ENCODE measurements around the gene WSCD2.

GRCh38 chr12:108080363-108080762, 48.7 kb upstream of the WSCD2 start:
- TF ChIP-seq GABPA (IDR thresholded peaks at IDR 0.05; ENCODE audit: low read depth) (no peak), SPI1 (IDR thresholded peaks at IDR 0.05; ENCODE audit: borderline replicate concordance, low read depth) (no peak)
- TF ChIP-seq, protein P1, sequence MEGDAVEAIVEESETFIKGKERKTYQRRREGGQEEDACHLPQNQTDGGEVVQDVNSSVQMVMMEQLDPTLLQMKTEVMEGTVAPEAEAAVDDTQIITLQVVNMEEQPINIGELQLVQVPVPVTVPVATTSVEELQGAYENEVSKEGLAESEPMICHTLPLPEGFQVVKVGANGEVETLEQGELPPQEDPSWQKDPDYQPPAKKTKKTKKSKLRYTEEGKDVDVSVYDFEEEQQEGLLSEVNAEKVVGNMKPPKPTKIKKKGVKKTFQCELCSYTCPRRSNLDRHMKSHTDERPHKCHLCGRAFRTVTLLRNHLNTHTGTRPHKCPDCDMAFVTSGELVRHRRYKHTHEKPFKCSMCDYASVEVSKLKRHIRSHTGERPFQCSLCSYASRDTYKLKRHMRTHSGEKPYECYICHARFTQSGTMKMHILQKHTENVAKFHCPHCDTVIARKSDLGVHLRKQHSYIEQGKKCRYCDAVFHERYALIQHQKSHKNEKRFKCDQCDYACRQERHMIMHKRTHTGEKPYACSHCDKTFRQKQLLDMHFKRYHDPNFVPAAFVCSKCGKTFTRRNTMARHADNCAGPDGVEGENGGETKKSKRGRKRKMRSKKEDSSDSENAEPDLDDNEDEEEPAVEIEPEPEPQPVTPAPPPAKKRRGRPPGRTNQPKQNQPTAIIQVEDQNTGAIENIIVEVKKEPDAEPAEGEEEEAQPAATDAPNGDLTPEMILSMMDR (IDR thresholded peaks at IDR 0.05; ENCODE audit: insufficient read depth, low read length), result no peak

All from HL-60 (cell line).